ENCODE results near the gene CYP27C1.
"Not testable (repeated sequence)": the region's sequence is repeated elsewhere in the genome, so short reads cannot be mapped to it uniquely, and the experiment has no call there.

Gene CYP27C1

GRCh38 chr2:127220768-127221527 is 849 bp upstream of the CYP27C1 start:
- no peak for DNase-seq

GRCh38 chr2:127219171-127220070 is 678 bp downstream of the CYP27C1 start:
- no peak for DNase-seq

- no peak for DNase-seq
Observed at GRCh38 chr2:127218812-127219170, 1.3 kb downstream of the CYP27C1 start.

GRCh38 chr2:127217470-127218325 is 2.4 kb downstream of the CYP27C1 start:
- no peak for DNase-seq

GRCh38 chr2:127216593-127216992 is 3.5 kb downstream of the CYP27C1 start:
- DNase-seq = no peak

- DNase-seq = no peak
Observed at GRCh38 chr2:127216095-127216494, 4.0 kb downstream of the CYP27C1 start.

- not testable (repeated sequence) for DNase-seq
Observed at GRCh38 chr2:127214201-127214600, 5.9 kb downstream of the CYP27C1 start.

GRCh38 chr2:127208313-127208712 is 11.8 kb downstream of the CYP27C1 start:
- DNase-seq = no peak

- DNase-seq = no peak
Observed at GRCh38 chr2:127205218-127206125, 14.6 kb downstream of the CYP27C1 start.

- DNase-seq = no peak
Observed at GRCh38 chr2:127201452-127201851, 18.6 kb downstream of the CYP27C1 start.

GRCh38 chr2:127200962-127201361 is 19.1 kb downstream of the CYP27C1 start:
- DNase-seq = no peak

- no peak for DNase-seq
Observed at GRCh38 chr2:127199223-127199622, 20.9 kb downstream of the CYP27C1 start.

GRCh38 chr2:127197475-127198385 is 22.4 kb downstream of the CYP27C1 start:
- peak; percentile 54 for DNase-seq

- peak; percentile 15 for DNase-seq
Observed at GRCh38 chr2:127196998-127197397, 23.1 kb downstream of the CYP27C1 start.

GRCh38 chr2:127196549-127196948 is 23.6 kb downstream of the CYP27C1 start:
- no peak for DNase-seq

- no peak for DNase-seq
Observed at GRCh38 chr2:127195140-127196074, 24.7 kb downstream of the CYP27C1 start.

GRCh38 chr2:127194447-127194846 is 25.7 kb downstream of the CYP27C1 start:
- no peak for DNase-seq

GRCh38 chr2:127193967-127194280 is 26.2 kb downstream of the CYP27C1 start:
- DNase-seq = no peak

GRCh38 chr2:127193164-127193966 is 26.7 kb downstream of the CYP27C1 start:
- DNase-seq = no peak
